ENCODE results near the gene MCC. TPM values are rescaled to one million over a fixed set of nuclear protein-coding genes. Genes with fewer than 3 reads are reported as not detected.

MCC gene
- total RNA-seq, 4 donors from 2014 or later = 6.8 to 11.9 (median 9.0) TPM

GRCh38 chr5:113257545-113257944 is 230.7 kb downstream of the MCC start:
- ATAC-seq = no peak
- H3K9me3 ChIP-seq = no peaks in the 10 kb centered on the region

GRCh38 chr5:113256671-113257452 is 231.4 kb downstream of the MCC start:
- no peak for TF ChIP-seq POLR2A (IDR thresholded peaks at IDR 0.05)
- H3K27me3 ChIP-seq = no peaks in the 10 kb centered on the region
- intact Hi-C loops (cut with DNase I; ENCODE audit: low total_unique reads) = no loop called here
- H3K4me1 ChIP-seq = peaks cover 0 to 16% of the 10 kb centered on the region in 2 donors
- no peak overlapping the region for H3K27ac ChIP-seq
- H3K4me3 ChIP-seq = no peak overlapping the region
- no peak for ATAC-seq
- in situ Hi-C loops (cut with MboI; ENCODE audit: low sequenced_read_pairs in 4 of 4) = no loop called here
- no peak for DNase-seq
- H3K9me3 ChIP-seq = no peaks in the 10 kb centered on the region
- H3K36me3 ChIP-seq = no peaks in the 10 kb centered on the region

More at GRCh38 chr5:113257545-113257944, 230.7 kb downstream of the MCC start:
- DNase-seq = no peak
- Histone ChIP-seq H3K4me3 (no peak overlapping the region), H3K36me3 (no peaks in the 10 kb centered on the region), H3K27me3 (no peaks in the 10 kb centered on the region), H3K4me1 (peaks cover 0 to 12% of the 10 kb centered on the region in 2 donors), H3K27ac (no peak overlapping the region)
- no peak for TF ChIP-seq POLR2A (IDR thresholded peaks at IDR 0.05)
- no peak for TF ChIP-seq CTCF (IDR thresholded peaks at IDR 0.05 in 4 of 5, conservative IDR thresholded peaks at IDR 0.05 in 1 of 5)
- intact Hi-C loops (cut with DNase I; ENCODE audit: low total_unique reads) = no loop called here
- in situ Hi-C loops (cut with MboI; ENCODE audit: low sequenced_read_pairs in 4 of 4) = no loop called here

- in situ Hi-C loops (cut with MboI; ENCODE audit: low sequenced_read_pairs in 4 of 4) = no loop called here
- intact Hi-C loops (cut with DNase I; ENCODE audit: low total_unique reads) = no loop called here
- Histone ChIP-seq H3K27ac (no peak overlapping the region), H3K9me3 (no peaks in the 10 kb centered on the region), H3K27me3 (no peaks in the 10 kb centered on the region), H3K4me1 (peaks cover 0 to 24% of the 10 kb centered on the region in 2 donors), H3K36me3 (no peaks in the 10 kb centered on the region), H3K4me3 (no peak overlapping the region)
- ATAC-seq (no peak), DNase-seq (no peak)
- TF ChIP-seq POLR2A (IDR thresholded peaks at IDR 0.05) (no peak), CTCF (IDR thresholded peaks at IDR 0.05 in 4 of 5, conservative IDR thresholded peaks at IDR 0.05 in 1 of 5) (no peak)
These were observed 232.5 kb downstream of the MCC start for GRCh38 chr5:113255579-113256386.

- Histone ChIP-seq H3K9me3 (no peaks in the 10 kb centered on the region), H3K27me3 (no peaks in the 10 kb centered on the region), H3K4me3 (no peak overlapping the region), H3K27ac (no peak overlapping the region), H3K4me1 (peaks cover 0 to 31% of the 10 kb centered on the region in 2 donors), H3K36me3 (no peaks in the 10 kb centered on the region)
- ATAC-seq (no peak), DNase-seq (no peak)
- TF ChIP-seq CTCF (IDR thresholded peaks at IDR 0.05 in 4 of 5, conservative IDR thresholded peaks at IDR 0.05 in 1 of 5) (no peak), POLR2A (IDR thresholded peaks at IDR 0.05) (no peak)
- in situ Hi-C loops (cut with MboI; ENCODE audit: low sequenced_read_pairs in 4 of 4) = no loop called here
- intact Hi-C loops (cut with DNase I; ENCODE audit: low total_unique reads) = no loop called here
These were observed 233.1 kb downstream of the MCC start for GRCh38 chr5:113255105-113255504.

- DNase-seq = no peak
- intact Hi-C loops (cut with DNase I; ENCODE audit: low total_unique reads) (no loop called here), in situ Hi-C loops (cut with MboI; ENCODE audit: low sequenced_read_pairs in 4 of 4) (no loop called here)
- Histone ChIP-seq H3K27ac (no peak overlapping the region), H3K36me3 (no peaks in the 10 kb centered on the region), H3K9me3 (no peaks in the 10 kb centered on the region), H3K27me3 (no peaks in the 10 kb centered on the region), H3K4me3 (no peak overlapping the region), H3K4me1 (peaks cover 0 to 46% of the 10 kb centered on the region in 2 donors)
- ATAC-seq = no peak
- TF ChIP-seq POLR2A (IDR thresholded peaks at IDR 0.05) = no peak
- TF ChIP-seq CTCF (IDR thresholded peaks at IDR 0.05 in 4 of 5, conservative IDR thresholded peaks at IDR 0.05 in 1 of 5) = no peak
These were observed 235.2 kb downstream of the MCC start for GRCh38 chr5:113253037-113253436.
